NCI-H128 (cell line): Measurements from ENCODE around the gene HERC4.

Source experiments
- DNase-seq: peaks from one replicate; lab custom pipeline; 2025; ENCODE audit not compliant: unreplicated experiment; lab: John Stamatoyannopoulos, UW

The HERC4 gene

DNA sequence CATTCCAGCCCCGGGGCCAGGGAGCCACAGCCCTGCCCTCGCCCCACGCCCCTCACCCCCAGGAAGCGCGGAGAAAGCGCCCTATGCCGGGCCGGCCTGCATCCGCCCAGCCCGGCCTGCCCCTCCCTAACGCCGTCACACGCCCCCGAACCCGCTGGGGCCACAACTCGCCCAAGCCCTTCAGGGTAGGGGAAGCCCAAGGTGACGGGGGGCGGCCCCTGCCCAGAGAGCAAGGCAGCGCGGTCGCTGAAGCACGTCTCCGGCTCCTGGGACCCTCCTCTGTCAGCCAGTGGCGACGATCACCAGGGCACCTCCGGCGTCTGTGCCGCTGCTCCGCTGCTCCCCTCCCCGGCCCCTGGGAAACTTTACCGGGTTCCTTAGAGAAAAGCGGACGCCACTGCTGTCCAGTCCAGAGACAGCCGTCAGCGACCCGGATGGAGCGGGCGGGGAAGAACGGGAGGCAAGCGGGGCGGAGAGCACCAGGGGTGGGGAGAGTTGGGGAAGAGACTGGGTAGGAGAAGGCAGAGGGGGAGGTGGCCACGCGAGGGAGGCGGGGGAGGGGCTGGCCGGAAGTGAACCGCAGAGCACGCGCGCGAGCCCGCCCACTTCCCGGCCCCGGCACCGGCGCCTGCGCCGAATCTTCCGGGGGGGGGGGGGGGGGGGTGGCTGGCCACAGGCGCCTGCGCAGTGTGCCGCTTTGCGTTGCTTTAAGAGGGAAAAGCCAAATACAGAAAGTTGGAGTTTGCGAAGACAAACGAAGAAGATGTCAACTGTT, at the start of gene HERC4:
Gene HERC4 (minus strand): TSS at position 509 of the 775 bp plus-strand sequence. CDS start 2,175 bp downstream, outside the sequence.
- peak; percentile 10 for DNase-seq

DNA sequence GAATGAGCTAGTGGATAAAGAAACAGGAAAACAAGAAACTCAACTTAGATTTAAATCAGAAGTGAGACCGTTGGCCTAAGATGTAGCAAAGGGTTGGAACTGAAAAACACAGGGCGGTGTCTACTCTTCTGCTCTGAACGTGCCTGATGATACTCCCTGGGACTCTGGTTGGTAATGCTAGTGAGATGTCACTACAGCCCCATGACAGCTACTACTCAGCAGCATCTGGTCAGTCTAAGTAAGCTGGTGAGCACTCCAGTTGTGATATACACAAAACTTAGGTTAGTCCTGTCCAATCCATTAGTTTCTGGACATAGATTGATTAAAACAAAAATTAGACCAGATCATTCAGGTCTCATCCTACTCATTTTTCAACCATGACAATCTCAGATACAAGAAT, 49.6 kb upstream of the HERC4 start:
- no peak for DNase-seq

GRCh38 chr10:68121852-68122251, 46.8 kb upstream of the HERC4 start:
- no peak for DNase-seq

- no peak for DNase-seq
Measured at GRCh38 chr10:68121020-68121743, 46.1 kb upstream of the HERC4 start.

DNA sequence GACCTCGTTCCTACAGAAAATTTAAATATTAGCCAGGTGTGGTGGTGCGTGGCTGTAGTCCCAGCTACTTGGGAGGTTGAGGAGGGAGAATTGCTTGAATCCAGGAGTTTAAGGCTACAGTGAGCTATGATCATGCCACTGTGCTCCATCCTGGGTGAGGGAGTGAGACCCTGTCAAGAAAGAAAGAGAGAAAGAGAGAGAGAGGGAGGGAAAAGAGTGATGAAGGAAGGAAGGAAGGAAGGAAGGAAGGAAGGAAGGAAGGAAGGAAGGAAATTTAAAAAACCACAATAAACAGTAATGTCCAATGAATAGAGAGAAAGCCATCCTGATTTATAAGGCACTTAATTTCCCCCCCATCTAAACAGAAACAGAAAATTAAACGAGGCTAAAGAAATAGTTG, 43.6 kb upstream of the HERC4 start:
- no peak for DNase-seq

GRCh38 chr10:68112837-68113236, 37.8 kb upstream of the HERC4 start:
- no peak for DNase-seq

- DNase-seq = no peak
Measured at GRCh38 chr10:68111584-68111983, 36.5 kb upstream of the HERC4 start.

DNA sequence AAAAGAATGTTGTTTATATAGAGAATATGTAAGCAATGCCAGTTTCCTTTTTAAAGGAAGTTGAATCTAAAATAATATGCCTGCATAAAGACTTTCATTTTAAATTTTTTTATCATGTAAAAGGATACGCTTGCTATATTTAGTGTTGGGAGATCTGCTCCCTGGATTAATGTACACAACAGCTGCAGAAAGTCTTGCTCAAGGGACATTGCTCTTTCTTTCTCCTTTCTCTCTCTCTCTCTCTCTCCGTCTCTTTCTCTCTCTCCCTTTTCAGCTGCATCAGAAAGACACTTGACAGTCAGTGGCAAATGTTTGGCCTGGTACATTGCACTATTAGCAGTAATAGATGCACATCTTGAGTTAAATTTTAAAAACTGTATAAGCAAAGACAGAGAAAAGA, 34.9 kb upstream of the HERC4 start:
- no peak for DNase-seq

DNA sequence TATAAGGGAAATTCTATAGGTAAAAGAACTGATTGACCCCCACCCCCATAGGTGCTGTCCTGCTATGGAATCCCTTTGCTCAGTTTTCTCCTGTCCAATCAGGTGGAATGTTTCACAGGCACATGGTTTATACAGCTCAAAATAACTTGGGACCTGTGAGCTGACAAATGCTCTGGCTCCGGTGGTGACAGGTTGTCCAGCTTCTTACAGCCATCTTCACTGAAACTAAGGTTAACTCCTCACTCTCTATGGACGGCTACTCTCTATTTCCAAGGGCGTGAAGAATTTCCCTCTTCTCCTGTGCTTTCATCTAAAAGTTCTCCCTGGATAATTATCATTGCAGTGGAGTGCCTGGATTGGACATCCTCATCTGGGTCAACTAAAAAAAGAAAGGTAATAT, 34.2 kb upstream of the HERC4 start, which contains the start of gene MYPN:
Gene MYPN (plus strand): TSS at position 158 of the 400 bp plus-strand sequence. CDS start 11,951 bp downstream, outside the sequence.
- DNase-seq = no peak

DNA sequence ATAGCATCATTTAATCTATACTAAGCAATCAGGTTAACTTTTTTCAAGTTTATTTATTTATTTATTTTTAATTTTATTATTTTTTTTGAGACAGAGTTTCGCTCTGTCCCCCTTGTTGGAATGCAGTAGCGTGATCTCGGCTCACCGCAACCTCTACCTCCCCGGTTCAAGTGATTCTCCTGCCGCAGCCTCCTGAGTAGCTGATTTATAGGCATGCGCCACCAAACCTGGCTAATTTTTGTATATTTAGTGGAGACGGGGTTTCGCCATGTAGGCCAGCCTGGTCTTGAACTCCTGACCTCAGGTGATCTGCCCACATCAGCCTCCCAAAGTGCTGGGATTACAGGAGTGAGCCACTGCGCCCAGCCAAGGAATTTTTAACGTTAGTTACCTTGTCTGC, 33.6 kb upstream of the HERC4 start:
- DNase-seq = no peak

GRCh38 chr10:68108051-68108450, 33.0 kb upstream of the HERC4 start:
- DNase-seq = no peak

DNA sequence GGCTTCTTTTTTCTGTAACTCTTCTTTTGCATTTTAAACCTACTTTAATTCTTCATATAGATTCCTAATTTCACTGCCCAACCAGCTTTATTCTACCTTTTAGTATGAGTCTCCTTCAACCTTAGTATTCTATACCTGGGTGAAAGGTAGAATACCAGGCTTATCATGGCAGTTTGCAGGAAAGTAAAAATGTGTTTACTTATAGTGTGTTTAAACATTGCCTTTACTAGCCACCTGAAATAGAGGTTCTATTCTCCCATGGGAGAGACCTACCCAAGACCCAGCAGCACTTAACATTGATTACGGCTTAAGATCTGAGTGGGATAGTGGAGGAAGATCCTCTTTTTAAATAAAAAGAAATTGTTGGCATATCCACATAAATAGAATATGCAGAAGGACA, 32.6 kb upstream of the HERC4 start:
- DNase-seq = no peak

- no peak for DNase-seq
Measured at GRCh38 chr10:68106656-68107055, 31.6 kb upstream of the HERC4 start.

DNA sequence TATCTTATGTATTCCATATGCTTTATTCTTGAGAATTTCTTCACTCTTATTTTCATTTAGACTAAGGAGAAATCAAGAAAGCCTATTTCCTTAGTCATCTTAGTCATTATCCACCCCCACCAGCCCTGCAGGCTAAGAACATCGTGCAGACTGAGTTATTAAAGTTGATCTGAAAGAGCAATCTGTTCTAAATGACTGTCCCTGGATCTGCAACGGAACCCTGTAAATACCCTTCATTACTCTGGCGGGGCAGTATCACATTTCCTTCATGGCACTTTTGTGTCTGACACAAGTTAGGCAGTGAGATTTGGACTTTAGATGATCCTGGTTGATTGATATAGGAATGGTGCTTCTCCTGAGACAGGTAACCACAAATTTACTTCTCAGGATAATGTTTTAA, 30.7 kb upstream of the HERC4 start:
- DNase-seq = no peak

DNA sequence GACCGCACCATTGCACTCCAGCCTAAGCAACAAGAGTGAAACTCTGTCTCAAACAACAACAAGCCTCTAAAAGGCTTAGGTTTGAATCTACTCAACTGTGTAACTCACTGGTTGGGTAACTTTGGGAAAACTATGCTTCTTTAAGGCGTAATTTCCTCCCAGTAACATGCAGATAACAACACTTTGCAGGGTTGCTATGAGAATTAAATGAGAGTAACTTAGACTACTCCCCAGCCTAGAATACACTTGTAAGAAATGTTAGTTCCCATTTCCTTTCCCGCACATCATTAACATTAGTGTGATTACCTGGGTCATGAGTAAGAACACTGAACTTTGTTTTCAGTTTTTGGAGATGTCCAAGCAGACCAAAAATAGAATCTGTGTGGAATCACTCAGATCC, 28.8 kb upstream of the HERC4 start:
- DNase-seq = no peak

GRCh38 chr10:68103261-68103878, 28.3 kb upstream of the HERC4 start:
- DNase-seq = no peak

DNA sequence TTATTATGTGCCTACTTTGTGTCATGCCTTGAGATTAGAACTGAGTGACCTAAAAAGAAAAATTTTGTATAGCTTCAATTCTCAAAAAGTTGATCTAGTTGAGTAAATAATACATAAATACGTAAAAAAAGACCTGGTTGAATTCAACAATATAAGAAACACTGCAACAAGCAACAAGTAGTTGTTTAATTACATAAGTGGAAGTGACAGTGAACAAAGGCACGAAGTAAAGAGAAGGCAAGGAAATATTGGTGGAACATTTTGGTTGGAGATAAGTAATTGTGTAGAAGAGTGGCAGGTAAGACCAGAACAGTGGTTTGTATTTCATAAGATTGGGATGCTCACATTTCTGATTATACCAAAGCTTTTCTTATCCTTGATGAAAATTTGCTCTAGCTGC, 26.0 kb upstream of the HERC4 start:
- DNase-seq = no peak

GRCh38 chr10:68099736-68100135, 24.7 kb upstream of the HERC4 start:
- DNase-seq = no peak

DNA sequence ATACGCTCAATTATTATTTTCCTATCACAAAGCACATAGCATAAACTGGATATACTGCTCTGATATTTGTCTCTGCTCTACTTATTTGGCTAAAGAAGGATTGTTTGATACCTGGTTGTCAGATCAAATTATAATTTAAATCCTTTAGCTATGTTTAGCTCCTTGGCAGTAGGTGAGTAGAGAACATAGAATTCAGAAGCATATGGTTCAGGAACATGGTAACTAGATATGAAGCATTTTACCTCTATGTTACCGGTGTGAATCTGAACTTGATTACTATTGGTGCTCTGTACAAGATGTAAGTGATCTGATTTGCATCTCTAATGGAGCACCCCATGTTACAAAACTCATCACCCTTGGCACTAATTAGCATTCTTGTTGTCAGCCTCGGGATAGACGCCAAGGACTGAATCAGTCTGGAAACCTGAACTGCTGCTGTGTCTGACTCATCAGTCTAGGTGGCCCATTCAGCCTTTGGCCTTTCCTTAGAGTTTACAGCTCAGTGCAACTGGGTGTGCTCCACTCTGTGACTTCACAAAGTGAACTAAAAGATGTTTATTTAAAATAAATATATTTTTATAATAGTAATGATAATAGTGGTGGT, 21.9 kb upstream of the HERC4 start:
- DNase-seq = no peak

GRCh38 chr10:68095153-68095552, 20.1 kb upstream of the HERC4 start:
- no peak for DNase-seq

- no peak for DNase-seq
Measured at GRCh38 chr10:68092512-68092911, 17.4 kb upstream of the HERC4 start.

- no peak for DNase-seq
Measured at GRCh38 chr10:68090586-68090985, 15.5 kb upstream of the HERC4 start.
